SIG-M5 treated with dmso at 0.1 percent for 504 hours (cell line): Measurements from ENCODE around the gene FAM120A.

Experiments used
- DNase-seq: peaks from one replicate; lab custom pipeline; 2025; ENCODE audit not compliant: unreplicated experiment; lab: John Stamatoyannopoulos, UW

Gene FAM120A

GRCh38 chr9:93546356-93546755, 94.9 kb downstream of the FAM120A start:
- DNase-seq: no peak

- no peak for DNase-seq
Measured at GRCh38 chr9:93549611-93550010, 98.1 kb downstream of the FAM120A start.

- DNase-seq: no peak
Measured at GRCh38 chr9:93552923-93553322, 101.4 kb downstream of the FAM120A start.

- no peak for DNase-seq
Measured at GRCh38 chr9:93555370-93555769, 103.9 kb downstream of the FAM120A start.

- no peak for DNase-seq
Measured at GRCh38 chr9:93557366-93558137, 106.1 kb downstream of the FAM120A start.

- DNase-seq: no peak
Measured at GRCh38 chr9:93558503-93558902, 107.0 kb downstream of the FAM120A start.

- no peak for DNase-seq
Measured at GRCh38 chr9:93560991-93561390, 109.5 kb downstream of the FAM120A start.

- DNase-seq: no peak
Measured at GRCh38 chr9:93562157-93562556, 110.7 kb downstream of the FAM120A start.

GRCh38 chr9:93565089-93565488, 113.6 kb downstream of the FAM120A start:
- no peak for DNase-seq

GRCh38 chr9:93566408-93567270, 115.2 kb downstream of the FAM120A start:
- DNase-seq: peak; percentile 92

- DNase-seq: no peak
Measured at GRCh38 chr9:93567271-93567959, 115.9 kb downstream of the FAM120A start.

GRCh38 chr9:93568169-93568568, 116.7 kb downstream of the FAM120A start:
- no peak for DNase-seq

- DNase-seq: peak; percentile 25
Measured at GRCh38 chr9:93569621-93570174, 118.2 kb downstream of the FAM120A start.

- no peak for DNase-seq
Measured at GRCh38 chr9:93572221-93572620, 120.7 kb downstream of the FAM120A start.

- no peak for DNase-seq
Measured at GRCh38 chr9:93572636-93573515, 121.4 kb downstream of the FAM120A start.

- no peak for DNase-seq
Measured at GRCh38 chr9:93573516-93573828, 122.0 kb downstream of the FAM120A start.

- no peak for DNase-seq
Measured at GRCh38 chr9:93574091-93574899, 122.8 kb downstream of the FAM120A start.

GRCh38 chr9:93574900-93575795, 123.7 kb downstream of the FAM120A start:
- no peak for DNase-seq
